Ascending aorta (tissue), 2 donors: ENCODE results near the gene DIPK1B. TPM values are rescaled to one million over a fixed set of nuclear protein-coding genes. Genes with fewer than 3 reads are reported as not detected.

Source experiments
- DNase-seq, 2 donors: peaks; one replicate each; pipeline ENCODE4 v3.0.0-alpha.2; 2019; ENCODE audit warnings: low spot score in 2 of 2
- H3K27ac ChIP-seq, 2 donors: fragments of 200-600 bp; sonication (generic); one replicate each; pipeline ENCODE4 v1.5.1; 2016 to 2017; ENCODE audit warnings: mild to moderate bottlenecking in 1 of 2
- H3K27me3 ChIP-seq: fragments of 200-600 bp; sonication (generic); one replicate; pipeline ENCODE4 v1.5.1; 2017
- H3K36me3 ChIP-seq, 2 donors: fragments of 200-600 bp; sonication (generic); one replicate each; pipeline ENCODE4 v1.5.1; 2016
- H3K4me1 ChIP-seq, 2 donors: fragments of 200-600 bp; sonication (generic); one replicate each; pipeline ENCODE4 v1.5.1; 2016 to 2017; ENCODE audit warnings: mild to moderate bottlenecking in 1 of 2
- H3K4me3 ChIP-seq, 2 donors: fragments of 200-600 bp; sonication (generic); one replicate each; pipeline ENCODE4 v1.5.1; 2016 to 2017; ENCODE audit warnings: mild to moderate bottlenecking in 1 of 2
- H3K9me3 ChIP-seq, 2 donors: fragments of 200-600 bp; sonication (generic); one replicate each; pipeline ENCODE4 v1.5.1; 2016
- intact Hi-C: fragments of 100-400 bp; cut with DNase I; formaldehyde crosslinking; loops from one replicate; pipeline ENCODE4 v1.15.1; 2023
- total RNA-seq: library from RNA; depleted of rRNA; stranded (reverse); fragments of >200 nt; gene quantifications from one replicate; pipeline ENCODE4 v1.1.0, GENCODE V29; 2016
- TF ChIP-seq, protein P1 (sequence below), 3 experiments: fragments of 200-600 bp in 2 of 3; fragments of 450-650 bp in 1 of 3; sonication (generic) in 2 of 3; IDR thresholded peaks; one replicate each; pipeline ENCODE4 v1.5.1; 2016 to 2019; ENCODE audit warnings: antibody characterized with exemption in 3 of 3, mild to moderate bottlenecking in 1 of 3, moderate library complexity in 1 of 3

The DIPK1B gene
- total RNA-seq, 1 donor from 2014 or later: 86.2 TPM

GRCh38 chr9:136693490-136694162, 18.7 kb upstream of the DIPK1B start:
- Histone ChIP-seq H3K27me3 (no peaks in the 10 kb centered on the region), H3K4me1 (no peaks in the 10 kb centered on the region), H3K9me3 (no peaks in the 10 kb centered on the region), H3K4me3 (no peak overlapping the region), H3K27ac (no peak overlapping the region), H3K36me3 (no peaks in the 10 kb centered on the region)
- no peak for DNase-seq
- TF ChIP-seq, protein P1, sequence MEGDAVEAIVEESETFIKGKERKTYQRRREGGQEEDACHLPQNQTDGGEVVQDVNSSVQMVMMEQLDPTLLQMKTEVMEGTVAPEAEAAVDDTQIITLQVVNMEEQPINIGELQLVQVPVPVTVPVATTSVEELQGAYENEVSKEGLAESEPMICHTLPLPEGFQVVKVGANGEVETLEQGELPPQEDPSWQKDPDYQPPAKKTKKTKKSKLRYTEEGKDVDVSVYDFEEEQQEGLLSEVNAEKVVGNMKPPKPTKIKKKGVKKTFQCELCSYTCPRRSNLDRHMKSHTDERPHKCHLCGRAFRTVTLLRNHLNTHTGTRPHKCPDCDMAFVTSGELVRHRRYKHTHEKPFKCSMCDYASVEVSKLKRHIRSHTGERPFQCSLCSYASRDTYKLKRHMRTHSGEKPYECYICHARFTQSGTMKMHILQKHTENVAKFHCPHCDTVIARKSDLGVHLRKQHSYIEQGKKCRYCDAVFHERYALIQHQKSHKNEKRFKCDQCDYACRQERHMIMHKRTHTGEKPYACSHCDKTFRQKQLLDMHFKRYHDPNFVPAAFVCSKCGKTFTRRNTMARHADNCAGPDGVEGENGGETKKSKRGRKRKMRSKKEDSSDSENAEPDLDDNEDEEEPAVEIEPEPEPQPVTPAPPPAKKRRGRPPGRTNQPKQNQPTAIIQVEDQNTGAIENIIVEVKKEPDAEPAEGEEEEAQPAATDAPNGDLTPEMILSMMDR (IDR thresholded peaks at IDR 0.05): no peak
- intact Hi-C loops: no loop called here

DNA sequence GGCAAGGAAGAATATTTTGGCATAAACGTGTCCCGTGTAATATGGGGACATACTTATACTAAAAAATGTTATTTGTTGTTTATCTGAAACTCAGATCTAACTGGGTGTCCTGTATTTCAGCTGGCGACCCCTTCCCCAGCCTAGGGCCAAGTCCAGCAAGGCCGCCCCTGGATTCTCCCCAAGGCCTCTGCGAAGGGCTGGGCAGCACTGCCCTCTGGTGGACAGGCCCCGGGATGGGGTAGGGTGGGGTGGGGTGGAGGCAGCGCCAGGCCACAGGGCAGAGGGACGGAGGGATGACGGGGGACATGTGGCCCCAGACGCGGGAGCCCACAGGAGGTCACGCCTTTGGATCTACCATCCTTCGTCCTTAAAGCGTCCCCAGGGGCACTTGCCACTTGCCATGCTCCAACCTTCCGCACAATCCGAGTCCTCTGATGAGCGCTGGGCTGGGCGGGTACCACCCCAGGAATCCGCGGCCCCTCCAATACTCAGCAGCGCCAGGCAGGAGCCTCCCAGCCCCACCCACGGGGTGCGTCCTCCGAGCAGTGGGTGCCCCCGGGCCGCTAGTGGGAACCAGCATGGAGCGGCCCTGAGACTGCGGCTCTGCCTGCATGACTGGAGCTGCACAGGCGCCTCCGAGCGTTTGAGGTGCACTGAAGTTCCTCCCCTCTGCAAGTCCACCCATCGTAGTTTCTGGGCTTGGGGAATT, 18.1 kb upstream of the DIPK1B start:
- no peak overlapping the region for H3K4me3 ChIP-seq
- no peak overlapping the region for H3K27ac ChIP-seq
- intact Hi-C loops: no loop called here
- no peak for DNase-seq
- no peaks in the 10 kb centered on the region for H3K4me1 ChIP-seq
- H3K27me3 ChIP-seq: no peaks in the 10 kb centered on the region
- TF ChIP-seq, protein P1 (IDR thresholded peaks at IDR 0.05): peak in 2 of 3 experiments; percentile 47 to 58
- H3K9me3 ChIP-seq: no peaks in the 10 kb centered on the region
- no peaks in the 10 kb centered on the region for H3K36me3 ChIP-seq

DNA sequence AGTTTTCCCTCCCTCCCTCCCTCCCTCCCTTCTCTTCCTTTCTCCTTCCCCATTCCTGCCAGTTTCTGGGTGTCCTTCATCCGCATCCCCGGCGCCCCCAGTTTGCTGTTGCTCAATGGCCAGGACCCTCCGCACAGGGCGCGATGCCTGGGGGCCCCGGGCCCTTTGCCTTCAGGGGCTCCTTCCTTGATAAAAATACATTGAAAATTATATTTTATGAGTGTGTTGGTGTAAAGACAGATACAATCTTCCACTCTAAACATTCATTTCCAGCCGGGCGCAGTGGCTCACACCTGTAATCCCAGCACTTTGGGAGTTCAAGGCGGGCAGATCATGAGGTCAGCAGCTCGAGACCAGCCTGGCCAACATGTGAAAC, 17.5 kb upstream of the DIPK1B start:
- TF ChIP-seq, protein P1 (IDR thresholded peaks at IDR 0.05): no peak
- intact Hi-C loops: no loop called here

DNA sequence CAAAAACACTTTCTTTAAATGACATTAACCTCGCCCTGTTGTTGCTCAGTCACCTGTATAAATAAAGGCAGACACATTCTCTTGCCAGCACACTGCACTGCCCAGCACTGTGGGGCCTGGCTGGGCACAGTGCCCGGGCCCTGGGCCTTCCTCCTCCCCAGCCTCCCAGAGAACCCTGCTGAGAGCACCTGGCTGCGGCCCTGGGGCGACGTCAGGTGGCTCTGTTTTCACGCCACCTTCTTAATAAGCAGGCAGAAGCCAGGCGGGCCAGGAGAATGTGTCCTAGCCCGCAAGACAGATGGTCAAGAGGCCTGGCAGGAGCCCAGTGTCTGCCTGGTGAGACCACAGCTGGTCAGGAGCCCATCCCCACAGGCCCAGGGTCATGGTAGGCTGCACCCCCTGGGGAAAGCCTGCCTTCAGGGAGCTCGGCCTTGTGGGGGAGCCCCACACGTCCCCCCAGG, 16.9 kb upstream of the DIPK1B start:
- Histone ChIP-seq H3K27me3 (no peaks in the 10 kb centered on the region), H3K9me3 (no peaks in the 10 kb centered on the region), H3K36me3 (no peaks in the 10 kb centered on the region), H3K4me3 (no peak overlapping the region), H3K27ac (no peak overlapping the region), H3K4me1 (no peaks in the 10 kb centered on the region)
- intact Hi-C loops: no loop called here
- DNase-seq: no peak
- TF ChIP-seq, protein P1 (IDR thresholded peaks at IDR 0.05): no peak

More for the DNA sequence above, 17.5 kb upstream of the DIPK1B start:
- Histone ChIP-seq H3K4me3 (no peak overlapping the region), H3K36me3 (no peaks in the 10 kb centered on the region), H3K9me3 (no peaks in the 10 kb centered on the region), H3K27me3 (no peaks in the 10 kb centered on the region), H3K4me1 (no peaks in the 10 kb centered on the region), H3K27ac (no peak overlapping the region)
- DNase-seq: no peak

DNA sequence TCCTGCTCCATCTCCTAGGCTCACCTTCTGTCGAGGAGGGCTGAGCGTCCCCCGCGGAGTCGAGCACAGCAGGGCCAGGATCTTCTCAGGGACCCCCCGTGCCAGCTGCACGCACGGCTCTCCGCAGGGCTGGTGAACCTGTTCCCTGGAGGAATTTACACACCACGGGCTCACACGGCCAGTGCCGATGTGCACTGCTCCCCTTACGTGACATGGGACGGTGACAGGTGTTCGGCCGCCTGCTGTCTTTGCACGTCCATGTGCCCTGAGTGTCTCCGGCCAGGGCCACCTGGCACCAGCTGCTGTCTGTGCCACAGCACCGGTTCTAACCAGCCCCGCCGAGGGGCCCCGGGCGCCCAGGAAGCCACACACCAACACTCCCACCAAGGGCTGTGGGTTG, 16.4 kb upstream of the DIPK1B start:
- Histone ChIP-seq H3K27me3 (peaks cover 3% of the 10 kb centered on the region), H3K27ac (no peak overlapping the region), H3K4me3 (no peak overlapping the region), H3K9me3 (no peaks in the 10 kb centered on the region), H3K36me3 (no peaks in the 10 kb centered on the region), H3K4me1 (no peaks in the 10 kb centered on the region)
- intact Hi-C loops: no loop called here
- DNase-seq: no peak
- TF ChIP-seq, protein P1 (IDR thresholded peaks at IDR 0.05): no peak
